Stimulated activated CD4-positive, alpha-beta T cell treated with anti-CD3 and anti-CD28 coated beads, TNF-alpha, amount 100 ng/mL, for 4 hours (primary cell): ENCODE results near the gene CLEC16A.

Source experiments
- DNase-seq, 3 experiments: peaks; one replicate each; pipeline ENCODE4 v3.0.0-alpha.2; 2020; ENCODE audit warnings: low read depth in 3 of 3

The CLEC16A gene

DNA sequence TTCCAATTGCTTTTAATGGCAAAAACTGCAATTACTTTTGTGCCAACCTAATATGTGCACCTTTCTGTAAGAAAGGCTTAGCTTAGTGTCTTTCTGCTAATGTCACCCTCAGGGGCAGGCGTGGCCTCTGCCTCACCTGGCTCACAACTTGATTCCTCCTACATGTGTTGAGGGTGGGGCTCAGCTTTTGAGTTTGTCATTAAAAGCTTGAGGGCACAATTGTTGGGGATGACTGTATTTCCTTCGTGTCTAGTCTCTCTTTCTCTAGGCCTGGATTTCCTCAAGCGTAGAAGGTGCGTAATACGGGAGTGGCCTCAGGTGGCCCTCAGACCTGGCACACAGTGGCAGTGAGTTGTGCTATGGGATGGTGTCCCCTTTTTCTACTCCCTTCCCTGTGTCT is 94.4 kb downstream of the CLEC16A start:
- DNase-seq = no peak

DNA sequence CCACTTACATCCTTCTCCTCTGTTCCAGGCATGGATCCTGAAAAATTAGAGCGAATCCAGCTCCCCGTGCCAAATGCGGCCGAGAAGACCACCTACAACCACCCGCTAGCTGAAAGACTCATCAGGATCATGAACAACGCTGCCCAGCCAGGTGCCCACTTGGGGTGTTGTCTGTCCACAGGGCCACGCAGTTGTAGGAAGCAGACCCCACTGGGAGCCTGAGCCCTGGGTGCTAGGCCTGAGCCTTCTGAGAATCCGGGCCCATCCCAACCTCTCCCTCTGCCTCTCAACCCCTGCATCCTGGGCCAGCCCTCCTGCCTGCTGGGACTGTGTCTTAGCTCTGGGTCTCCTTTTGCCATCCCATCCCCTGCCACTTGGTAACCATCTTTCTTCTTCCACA is 95.4 kb downstream of the CLEC16A start:
- DNase-seq = no peak

DNA sequence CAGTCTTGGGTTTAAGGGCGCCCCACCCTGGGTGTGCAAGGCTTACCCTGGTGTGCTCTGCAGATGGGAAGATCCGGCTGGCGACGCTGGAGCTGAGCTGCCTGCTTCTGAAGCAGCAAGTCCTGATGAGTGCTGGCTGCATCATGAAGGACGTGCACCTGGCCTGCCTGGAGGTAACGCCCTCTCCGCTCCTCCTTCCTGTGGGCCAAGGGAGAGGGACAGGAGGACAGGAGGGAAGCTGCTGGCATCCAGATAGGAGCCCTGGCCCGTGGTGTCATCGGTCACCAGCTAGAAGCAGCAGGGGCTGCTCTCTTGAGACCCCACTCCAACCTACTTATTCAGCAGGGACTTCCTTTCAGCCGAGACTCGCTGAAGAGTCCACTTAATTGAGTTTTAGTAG is 97.8 kb downstream of the CLEC16A start:
- DNase-seq = no peak

DNA sequence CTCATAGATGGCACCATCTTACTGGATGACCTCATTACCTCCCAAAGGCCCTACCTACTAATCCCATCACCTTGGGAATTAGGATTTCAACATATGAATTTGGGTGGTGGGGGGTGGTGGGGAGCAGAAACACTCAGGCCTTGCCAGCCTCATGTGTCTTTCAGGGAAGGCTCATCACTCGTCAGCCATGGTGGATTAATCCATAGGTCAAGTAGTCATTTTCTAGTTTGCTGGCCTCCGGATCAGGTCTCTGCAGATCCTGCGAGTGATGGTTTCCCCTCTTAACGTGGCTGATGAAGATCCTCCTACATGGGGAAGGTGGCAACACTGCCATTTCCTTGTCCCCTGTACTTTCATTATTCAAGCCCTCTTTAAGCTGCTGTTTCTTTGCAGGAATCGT is 101.1 kb downstream of the CLEC16A start:
- DNase-seq = no peak

DNA sequence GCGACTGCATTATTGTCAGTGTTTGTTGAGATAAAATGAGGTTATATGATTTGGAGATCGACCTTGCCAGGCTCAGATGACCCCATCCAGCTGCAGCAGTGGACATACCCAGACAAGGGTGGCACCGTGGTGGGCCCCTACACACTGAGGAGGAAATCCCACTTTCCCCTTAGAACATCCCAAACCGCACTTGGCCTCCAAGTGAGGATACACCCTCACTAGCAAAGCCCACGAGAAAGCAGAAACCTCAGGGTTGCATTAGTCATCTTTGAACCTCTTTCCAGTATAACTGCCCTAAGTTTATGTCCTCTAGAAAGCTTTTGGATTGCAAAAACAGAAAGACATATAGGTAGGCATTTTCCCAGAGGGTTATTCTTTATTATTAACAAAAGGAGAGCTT is 101.5 kb downstream of the CLEC16A start:
- DNase-seq = no peak

DNA sequence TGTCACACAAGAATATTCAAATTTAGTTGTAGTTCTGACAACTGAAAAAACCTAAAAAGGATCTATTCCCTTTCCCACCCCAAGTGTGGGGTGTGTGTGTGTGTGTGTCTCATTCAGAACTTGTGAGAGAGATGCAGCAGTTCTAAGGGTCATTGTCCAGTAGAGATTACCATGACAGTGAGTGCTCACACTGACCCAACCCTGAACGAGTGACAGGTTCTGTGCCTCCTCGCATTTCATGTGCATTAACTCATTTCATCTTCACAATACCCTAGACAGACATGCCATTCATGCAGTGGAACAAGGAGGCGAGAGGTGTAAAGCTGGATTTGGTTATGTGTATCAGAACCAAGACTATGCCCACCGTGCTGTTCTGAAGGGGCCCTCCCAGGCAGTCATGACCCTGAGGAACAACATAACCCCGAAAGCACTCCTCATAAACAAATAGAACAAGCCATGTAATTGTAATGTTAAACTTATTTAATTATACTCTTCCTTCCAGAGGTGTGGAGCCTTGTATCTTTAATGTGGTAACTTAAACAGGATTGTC is 102.1 kb downstream of the CLEC16A start:
- no peak for DNase-seq

DNA sequence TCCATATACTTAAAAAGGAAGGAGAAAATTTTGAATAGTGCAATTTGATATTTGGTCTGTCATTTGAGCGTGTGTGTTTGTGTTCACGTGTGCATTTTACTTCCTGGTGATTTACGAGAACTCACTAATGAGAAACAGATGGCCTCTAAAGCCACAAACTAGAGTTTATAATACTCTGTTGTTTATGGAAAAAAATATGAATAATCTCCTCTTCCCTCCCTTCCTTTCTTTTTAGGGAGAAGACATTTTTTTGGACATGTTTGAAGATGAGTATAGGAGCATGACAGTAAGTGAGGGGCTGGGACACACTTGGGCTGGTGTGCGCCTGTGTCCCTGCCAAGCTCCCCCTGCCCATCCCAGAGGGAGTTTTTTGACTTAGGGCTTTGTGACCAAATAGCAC is 102.7 kb downstream of the CLEC16A start:
- no peak for DNase-seq

DNA sequence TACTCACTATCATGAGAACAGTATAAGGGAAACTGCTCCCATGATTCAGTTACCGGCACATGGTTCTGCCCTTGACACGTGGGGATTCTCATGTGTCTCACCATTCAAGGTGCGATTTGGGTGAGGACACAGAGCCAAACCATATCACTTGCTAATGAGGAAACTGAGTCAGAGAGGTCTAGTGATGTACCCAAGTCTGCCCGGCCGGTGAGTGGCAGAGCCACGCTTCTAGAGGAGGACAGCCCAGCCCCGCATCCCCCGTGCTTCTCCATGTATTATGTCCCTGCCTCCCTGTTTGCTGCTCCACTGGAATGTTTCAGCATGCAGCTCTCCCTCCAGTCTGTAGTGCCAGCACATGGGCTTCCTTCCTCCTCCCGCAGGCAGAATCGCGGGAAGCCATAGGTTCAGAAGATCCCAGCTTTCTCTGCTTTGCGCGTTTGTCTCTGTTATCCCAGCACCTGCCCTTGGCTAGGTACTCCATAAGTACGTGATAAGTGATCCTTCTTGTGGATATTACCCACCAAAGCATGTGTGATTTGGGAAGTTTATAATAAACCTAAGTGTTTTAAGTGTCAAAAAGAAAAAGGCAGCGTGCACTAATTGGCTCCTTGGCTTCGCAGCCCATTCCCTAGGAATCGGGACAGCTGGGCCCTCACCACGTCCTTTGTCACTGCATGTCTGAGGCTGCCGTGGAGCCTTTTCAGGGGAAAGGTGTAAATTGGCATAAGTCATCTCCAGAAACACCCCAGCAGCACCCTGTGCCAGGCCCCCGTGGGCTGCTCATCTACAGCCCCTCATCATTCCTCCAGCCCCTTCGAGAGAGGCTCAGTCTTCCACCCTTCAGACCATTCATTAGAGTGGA is 103.8 kb downstream of the CLEC16A start:
- no peak for DNase-seq

DNA sequence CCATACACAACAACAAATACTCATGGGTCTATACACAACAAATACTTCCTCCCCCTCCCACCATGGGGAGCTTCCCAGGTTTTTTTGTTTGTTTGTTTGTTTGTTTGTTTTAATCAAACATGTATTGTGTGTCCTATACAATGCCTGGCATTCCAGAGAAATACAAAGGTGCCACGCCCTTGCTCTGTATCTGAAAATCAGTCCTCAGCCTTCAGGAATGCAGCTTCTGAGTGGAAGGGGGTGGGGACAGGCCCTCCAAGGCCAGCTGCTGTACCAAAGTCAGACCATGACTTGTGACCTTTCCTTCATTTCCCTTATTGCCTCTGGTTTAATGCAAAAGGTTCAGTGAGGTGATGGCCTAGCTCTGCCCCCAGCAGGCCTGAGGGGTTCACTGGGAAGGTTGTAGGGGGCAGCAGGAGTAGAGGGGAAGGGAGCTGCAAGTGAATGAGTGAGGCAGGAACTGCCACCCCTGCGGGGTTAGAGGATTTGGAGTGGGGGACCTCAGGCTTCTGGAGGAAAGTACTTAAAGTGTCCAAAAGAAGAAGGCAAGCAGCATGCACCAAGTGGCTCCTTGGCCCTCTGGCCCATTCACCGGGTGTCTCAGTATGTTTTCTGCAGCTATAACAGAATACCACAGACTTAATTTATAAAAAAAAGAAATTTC is 105.2 kb downstream of the CLEC16A start:
- no peak for DNase-seq

DNA sequence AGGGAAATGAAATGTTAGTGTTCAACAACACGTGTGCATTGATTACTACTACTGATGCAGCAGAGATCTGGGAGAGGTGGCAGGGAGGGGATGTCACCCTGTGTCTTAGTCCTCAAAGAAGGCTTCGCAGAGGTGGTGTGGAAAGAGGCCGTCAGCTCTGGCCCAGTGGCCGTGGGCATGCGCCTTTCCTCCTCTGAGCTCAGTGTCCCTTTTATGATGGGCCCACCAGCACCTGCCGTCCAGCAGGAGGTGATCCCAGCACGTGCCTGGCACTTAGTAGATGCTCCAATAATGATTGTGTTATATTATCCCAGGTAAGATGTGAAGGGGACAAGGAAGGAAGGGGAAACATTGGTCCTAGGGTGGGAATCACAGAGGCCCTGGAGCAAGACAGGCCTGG is 106.2 kb downstream of the CLEC16A start:
- no peak for DNase-seq

DNA sequence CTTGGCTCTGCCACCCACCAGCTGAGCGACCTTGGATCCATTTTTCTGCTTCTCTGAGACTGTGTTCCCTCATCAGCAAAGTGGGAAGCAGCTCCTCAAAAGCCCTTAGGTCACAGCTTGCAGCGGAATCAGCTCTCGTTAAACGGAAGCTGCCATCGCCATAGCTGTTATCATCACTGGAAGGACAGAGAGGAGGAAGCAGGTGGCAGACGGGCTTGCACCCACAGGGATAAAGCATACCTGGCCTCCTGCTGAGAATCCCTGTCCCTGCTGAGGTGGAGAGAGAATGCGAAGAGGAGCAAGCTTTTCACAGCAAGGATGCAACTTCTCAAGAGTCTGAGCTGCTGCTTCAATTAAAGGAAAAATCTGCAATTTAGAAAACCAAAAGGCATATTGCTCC is 106.6 kb downstream of the CLEC16A start:
- no peak for DNase-seq

DNA sequence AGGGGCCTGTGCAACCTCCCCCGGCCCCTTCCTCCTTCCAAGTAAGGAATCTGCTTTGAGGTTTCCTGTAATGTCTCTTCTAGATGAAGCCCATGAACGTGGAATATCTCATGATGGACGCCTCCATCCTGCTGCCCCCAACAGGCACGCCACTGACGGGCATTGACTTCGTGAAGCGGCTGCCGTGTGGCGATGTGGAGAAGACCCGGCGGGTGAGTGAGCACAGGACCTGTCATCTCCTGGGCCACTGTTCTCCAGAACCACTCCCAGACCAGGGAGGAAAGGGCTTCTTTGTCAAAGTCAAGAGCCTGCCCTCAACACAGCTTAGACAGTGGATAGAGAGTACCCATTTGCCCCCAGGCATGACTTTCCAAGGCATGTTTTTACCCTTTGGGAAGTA is 107.1 kb downstream of the CLEC16A start:
- no peak for DNase-seq

DNA sequence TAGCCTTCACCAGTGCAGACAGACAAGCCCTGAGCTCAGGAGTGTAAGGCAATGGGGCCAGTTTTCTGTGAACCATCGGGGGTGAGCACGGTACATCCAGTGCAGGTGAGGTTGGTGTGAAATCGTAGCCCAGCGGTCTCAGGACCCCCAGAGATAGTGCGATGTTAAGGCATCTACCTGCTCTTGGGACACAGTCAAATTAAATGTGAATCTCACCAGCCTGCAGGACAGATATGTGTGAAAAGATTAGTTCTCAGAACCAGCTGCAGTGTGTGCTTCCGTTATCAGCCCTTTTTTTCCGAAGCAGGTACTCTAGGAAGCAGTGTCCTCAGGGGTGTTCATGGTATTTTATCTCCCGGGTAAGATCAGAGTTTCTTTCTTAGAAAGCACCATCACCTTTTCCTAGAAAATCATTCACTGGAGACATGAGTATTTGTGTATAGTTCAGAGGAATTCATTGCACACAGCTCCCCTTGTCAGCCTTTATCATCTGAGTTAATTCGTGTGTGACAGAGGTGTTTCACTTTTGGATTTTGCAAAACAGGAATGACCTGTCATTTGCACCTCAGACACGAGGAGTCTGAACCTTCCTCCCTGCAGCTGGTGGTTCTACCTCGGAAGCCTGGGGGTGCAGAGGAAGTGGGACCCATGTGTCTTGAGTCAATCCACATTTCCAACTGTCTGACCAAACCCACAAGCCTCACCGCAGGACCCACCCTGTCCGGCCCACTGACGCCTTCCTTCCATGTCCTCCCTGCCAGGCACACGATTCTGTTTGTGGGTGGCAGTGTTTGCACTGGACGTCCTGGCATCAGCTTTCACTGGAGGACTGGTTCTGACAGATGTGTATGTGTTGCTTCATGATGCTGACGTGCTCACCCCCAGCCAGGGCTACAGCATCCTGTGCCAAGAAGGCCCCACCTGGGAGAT is 107.8 kb downstream of the CLEC16A start:
- DNase-seq = peak in 1 of 3 experiments; percentile 26

DNA sequence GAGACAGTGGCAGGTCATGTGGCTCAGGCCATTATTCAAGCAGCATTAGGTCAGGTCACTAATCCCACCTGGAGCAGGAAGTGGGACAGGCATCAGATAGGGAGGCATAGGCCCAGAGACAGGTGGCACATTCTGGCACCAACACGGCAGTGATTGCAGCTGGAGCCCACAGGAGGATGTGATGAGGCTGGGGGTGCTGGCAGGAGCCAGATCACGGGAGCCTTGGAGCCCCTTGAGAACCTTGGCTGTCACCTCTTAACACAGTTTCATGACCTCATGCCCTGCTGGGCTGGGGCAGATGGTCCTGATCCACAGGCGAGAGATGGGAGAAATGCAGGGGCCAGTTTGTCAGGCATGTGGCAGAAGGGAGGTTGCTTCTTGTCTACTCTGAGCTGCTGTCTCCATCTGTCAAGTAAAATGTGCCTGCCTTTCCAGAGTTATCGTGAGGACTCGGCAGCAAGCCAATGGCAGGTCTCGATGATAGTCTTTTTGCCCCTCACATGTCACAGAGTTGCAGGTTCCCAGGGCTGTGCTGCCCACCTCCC is 109.6 kb downstream of the CLEC16A start:
- DNase-seq = no peak

DNA sequence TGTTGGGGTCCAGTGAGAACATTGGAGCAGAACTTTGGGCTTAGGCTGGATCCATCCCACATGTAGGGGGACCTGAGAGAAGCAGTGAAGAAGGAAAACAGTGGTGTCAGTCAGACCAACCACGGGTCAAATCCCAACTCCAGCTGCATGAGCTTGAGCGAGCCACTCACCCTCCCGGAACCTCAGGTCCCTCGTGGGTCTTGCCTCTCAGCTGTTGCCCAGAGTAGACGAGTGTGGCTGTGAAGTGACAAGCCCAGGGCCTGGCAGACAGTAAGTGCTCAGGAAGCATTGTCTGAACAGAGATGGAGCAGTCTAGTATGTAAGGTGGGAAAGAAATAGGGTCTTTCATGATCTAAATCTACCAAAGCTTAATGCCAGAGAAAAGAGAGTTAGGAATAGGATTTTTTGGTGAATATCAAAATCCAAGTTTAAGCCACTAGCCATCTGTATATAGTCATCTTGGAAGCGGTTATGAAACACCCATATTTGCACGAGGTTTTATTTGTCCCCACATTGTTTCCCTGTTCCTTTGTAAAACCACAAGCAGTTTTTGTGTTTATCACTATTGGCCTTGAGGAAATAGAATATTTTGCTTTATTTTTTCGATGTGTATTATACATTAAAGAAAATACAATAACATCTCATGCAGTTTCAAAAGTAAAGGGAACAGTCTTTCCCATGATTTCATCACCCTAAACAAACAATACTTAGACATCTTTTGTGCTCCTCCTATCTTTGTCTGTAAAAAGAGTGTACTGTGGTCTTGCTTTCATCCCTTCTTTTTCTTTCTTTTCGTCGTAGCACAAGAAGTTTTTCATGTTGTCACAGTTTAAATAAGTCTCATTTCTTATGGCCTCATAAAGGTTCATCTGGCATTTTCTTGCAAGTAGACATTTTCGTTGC is 112.0 kb downstream of the CLEC16A start:
- DNase-seq = no peak

DNA sequence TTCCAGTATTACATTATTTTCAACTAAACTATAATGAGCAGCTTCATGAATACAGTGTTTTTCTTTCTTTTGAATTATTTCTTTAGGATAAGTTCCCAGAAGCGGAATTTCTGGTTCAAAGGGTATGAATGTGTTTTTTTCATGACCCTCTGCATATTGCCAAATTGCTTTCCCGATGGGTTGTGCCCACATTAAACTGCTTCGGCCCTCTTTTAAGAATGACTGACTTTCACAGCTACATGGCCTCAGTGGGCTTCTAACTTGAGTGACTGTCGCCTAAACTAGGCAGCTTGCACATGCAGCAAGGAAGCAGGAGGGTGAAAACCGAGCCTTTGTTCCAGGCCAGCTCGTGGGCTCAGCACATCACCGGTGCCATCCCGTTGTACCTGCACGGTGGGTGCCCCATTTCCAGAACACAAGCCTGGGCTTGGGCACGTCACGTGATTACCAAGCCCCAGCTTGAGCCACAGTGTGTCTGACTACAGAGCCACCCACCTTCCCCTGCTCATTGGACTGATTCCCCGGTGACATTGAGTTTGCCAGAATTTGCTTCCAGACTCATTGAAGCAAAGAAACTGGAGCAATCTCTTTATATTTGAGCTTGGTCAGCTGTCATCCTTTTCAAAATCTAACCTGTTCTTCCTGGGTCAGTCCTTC is 112.8 kb downstream of the CLEC16A start:
- no peak for DNase-seq

DNA sequence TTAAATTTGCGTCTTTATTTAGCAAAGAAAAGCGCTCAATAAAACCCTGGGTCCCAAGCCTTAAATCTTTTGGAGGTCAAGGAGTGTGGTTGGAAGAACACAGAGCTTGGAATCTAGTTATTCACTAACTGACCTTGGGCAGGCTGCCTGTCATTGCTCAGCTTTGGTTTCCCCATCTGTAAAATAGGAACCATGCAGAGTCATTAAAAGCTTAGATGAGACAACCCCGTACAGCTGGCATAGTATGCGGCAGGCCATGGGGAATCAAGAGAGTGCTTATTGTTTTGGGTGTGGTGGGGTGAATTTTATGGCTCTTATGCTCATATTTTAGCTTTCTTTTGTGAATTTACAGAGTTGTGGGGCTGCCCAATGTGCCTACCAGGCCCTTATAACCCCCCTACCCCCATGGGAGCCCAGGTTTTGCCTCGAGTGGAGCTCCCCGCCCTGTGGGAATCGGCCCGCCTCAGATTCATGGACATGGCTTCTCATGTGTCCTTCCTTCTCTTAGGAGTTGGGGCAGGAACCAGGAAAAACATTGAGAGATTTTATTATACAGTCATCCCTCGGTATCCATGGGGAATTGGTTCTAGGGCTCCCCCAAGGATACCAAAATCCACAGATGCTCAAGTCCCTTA is 113.5 kb downstream of the CLEC16A start:
- DNase-seq = no peak

DNA sequence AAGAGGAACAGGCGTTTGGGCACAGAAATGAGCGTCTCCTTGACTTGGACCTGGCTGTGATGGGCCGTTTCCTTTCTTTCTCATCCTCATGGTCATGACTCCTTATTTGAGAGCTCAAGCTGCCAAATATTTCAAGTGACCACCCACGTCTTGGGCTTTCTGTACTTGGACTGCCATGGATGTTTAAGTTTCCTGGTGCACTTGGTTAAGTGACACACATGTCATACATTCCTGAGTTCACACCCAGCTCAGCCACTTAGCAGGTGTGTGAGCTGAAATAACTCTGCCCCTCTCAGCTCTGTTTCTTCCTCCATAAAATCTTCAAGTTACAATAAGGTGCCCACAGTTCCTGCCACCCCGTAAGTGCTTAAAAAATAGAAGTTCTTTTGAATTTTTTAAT is 114.5 kb downstream of the CLEC16A start:
- DNase-seq = no peak

DNA sequence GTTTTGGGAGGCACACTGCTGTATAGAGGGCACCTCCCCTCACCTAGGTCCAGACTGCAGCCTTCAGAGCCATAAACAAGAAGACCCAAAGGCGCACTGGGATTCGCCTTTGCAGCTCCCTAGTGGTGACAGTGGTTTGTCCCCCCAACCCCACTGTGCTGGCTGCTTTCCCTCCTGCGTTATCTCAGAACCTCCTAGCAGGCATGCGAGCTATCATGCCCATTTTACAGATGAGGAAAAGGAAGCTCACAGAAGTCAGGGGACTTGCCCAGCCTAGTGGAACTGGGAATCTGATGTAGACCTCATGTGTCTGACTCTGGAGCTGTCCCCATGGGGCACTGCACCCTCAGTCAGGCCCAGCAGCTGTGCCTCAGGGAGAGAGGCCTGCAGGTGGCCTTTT is 115.2 kb downstream of the CLEC16A start:
- no peak for DNase-seq

DNA sequence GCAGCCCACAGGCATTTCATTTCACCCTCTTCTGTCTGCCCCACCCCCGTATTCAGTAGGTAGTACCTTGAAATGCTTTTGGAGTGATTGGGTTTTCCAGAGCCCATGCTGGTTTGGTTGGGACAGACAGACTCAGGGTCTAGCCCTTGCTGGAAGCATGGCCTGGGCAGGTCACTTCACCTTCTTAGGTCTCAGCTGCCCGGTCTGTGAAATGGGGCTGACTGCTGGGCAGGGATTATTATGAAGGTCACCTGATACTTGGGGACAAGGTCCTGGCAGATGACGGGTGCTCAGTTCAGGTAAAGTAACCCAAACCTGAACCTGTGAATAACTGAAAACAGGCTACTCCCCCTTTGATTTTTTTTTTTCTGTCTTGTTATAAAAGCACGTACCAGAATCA is 116.0 kb downstream of the CLEC16A start:
- no peak for DNase-seq
